Skin epidermis (tissue), 12 donors: ENCODE measurements around the gene ADAMTS17.

Source experiments
- H3K27ac ChIP-seq, 21 experiments: fragments of 200-600 bp; sonication (generic) in 11 of 21; one replicate each; pipeline ENCODE4 v1.5.0; 2020; ENCODE audit warnings: mild to moderate bottlenecking in 3 of 21, inconsistent platforms in 2 of 21, moderate library complexity in 2 of 21
- H3K4me3 ChIP-seq, 7 experiments: fragments of 200-600 bp; sonication (generic) in 2 of 7; one replicate each; pipeline ENCODE4 v1.5.0; 2020; ENCODE audit warnings: inconsistent platforms in 2 of 7, mild to moderate bottlenecking in 2 of 7, moderate library complexity in 1 of 7

Gene ADAMTS17

DNA sequence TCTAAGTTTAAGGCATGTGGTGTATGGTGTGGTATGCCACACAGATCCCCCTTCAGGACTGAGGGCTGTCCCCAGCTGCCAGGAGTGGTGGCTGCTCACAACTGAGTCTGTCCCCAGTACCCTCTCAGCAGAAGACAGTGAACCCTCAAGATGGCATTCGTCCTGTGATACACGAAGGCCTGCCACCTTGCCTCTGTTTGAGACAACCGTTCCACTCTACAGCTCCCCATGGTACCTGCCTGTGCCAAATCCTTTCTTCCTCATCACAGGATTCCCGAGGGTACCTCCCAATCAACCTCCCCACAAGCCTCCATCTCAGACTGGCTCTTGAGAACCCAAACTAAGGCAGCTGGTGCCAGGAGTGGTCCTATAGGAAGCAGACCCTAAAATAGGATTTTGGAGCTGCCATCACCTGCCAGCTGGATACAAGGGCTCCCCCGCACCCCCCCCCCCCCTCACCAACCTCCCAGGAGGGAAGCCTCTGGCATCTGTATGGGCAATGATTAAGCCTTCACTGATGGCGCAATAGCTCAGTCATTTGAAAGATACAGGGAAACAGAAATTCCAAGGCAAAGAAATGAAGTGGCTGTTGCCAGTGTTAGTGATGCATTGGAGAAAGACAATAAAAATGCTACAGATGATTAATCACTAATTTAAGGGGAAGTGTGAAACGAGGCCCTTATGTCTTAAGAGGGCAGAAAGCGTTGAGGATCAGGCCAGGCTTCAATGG, 378.5 kb downstream of the ADAMTS17 start:
- H3K4me3 ChIP-seq: no peak overlapping the region
- H3K27ac ChIP-seq: peak overlapping the region in 1 of 21 experiments; percentile 5

DNA sequence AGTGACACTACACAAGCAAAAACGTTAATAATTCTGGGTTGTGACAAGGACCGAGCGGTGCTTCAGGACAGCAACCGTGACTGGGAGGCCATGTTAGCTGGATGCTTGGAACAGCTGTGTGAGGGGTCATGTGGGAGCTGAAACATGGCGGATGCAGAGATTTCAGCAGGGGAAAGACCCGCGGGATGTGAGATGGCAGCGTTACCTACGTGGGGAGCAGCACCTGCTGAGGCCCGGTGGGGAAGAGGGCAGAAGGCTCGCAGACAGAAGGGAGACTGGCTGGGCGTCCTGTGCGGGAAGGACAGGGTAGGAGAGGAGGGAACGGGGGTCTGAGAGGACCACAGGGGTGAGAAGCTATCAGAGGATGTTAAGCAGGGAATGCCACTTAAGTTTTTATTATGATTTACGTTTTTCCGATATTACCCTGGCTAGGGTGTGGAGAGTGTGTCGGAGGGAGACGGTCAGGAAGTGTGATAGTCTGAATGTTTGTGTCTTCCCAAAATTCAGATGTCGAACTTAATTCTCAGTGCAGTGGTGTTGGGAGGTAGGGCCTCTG, 379.7 kb downstream of the ADAMTS17 start:
- H3K4me3 ChIP-seq: no peak overlapping the region
- no peak overlapping the region for H3K27ac ChIP-seq

DNA sequence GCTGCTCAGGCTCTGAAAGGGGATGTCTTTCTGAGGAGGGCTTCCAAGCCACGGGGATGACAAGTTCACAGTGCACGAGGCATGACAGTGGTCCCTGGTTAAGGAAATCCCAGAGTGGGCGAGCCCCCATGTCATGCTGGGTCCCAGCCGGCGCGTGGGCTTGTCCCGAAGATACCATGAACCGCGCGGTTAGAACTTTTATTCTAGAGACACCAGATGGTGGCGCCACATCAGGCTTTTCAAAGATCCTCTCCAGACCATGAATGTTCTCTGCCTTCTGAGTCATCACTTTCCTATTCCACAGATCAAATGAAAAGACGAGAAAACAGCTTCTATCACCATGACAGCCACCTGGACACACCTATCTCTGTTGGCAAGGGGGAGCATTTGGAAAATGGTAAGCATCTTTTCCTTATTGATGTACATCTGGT, 380.7 kb downstream of the ADAMTS17 start:
- no peak overlapping the region for H3K27ac ChIP-seq
- H3K4me3 ChIP-seq: no peak overlapping the region

DNA sequence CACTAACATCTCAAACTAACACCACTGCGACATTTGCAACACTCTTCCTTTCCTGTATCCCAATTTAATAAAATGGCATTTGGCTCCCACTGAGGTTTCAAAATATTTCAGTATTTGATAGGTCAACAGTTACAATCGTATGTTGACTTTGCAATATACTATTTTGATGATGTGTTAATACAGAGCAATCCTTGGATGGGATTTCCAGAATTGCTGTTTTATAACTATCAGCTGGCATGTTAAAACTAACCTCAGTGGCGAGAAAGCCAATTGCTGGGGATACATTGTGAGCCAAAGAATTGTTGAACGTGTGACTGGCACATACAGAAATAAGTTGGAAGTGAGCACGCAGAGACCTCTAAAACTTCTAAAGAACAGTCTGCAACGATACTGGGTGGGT, 382.4 kb downstream of the ADAMTS17 start:
- no peak overlapping the region for H3K27ac ChIP-seq
- no peak overlapping the region for H3K4me3 ChIP-seq

DNA sequence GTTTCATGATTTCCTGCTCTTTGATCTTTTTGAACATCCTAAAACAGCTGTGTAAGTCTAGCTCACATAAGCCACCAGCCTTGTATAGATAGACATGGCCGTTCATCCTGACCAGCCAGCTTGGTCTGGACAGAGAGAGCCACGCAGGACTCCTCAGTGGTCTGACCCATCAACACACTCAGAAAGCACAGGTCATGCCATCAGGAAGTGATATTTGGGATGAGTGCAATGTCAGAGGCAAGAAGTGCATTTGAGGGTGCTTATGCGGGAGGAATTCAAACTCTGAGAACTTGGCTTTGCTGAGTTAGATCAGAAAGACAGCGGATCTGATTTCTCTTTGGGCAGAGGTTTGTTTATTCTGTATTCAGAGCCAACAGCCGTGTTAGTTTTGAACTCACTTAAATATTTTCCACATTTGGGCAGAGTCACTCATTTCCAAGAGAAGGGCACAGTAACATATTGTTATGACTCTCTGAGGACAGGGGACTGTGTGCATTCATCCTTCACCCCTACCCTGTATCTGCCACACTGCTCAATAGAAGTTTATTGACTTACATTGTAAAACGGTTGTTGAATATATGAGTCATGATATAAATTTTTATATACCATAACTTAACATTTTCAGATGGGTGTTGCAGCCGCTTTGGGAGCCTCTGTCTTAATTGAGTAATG, 383.2 kb downstream of the ADAMTS17 start:
- H3K4me3 ChIP-seq: no peak overlapping the region
- H3K27ac ChIP-seq: no peak overlapping the region

DNA sequence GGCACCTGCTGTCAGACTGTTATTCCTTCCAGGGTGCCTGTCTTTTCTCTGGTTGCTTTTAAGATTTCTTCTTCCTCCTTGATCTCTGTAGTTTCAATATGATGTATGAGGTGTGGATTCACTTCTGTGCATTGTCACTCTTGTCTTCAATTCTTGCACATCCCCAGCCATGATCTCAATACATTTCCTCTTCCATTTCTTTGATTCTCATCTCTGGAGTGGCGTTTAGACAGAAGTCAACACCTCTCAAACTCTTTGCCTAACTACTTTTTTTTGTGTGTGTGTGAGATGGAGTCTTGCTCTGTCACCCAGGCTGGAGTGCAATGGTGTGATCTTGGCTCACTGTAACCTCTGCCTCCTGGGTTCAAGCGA, 384.1 kb downstream of the ADAMTS17 start:
- H3K27ac ChIP-seq: no peak overlapping the region
- H3K4me3 ChIP-seq: no peak overlapping the region

DNA sequence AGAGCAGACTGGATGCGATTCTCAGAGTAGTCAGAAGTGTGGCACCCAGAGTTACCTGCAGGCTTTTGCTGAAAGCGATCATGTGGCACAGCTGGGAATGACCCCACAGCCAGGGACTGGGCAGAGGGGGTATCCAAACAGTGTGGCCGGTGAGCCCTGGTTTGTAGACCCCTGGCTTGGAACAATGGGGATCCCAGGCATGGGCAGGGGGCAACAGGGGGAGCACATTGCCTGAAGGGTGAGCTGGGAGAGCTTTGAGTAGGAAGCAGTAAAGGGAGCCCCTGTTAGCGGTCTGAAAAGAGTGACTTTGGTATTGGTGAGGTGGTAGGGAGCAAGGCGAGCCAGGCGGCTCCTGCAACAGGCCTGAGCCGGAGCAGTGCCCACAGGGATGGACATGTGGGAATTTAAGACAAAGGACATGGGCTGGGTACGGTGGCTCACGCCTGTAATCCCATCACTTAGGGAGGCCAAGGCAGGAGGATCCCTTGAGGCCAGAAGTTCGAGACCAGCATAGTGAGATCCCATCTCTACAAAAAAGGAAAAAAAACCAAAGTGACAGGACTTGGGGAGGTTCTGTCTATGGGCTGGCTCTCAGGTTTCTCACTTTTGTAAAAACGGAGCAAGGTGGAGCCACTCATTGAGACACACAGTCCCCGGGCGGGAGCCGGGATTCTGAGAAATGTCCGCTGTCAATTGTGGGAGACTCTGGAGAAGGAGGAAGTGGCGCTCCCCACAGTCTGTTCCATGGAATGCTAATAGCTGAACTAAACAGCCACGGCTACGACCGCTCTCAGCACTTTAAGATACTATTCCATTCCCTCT, 384.7 kb downstream of the ADAMTS17 start:
- Histone ChIP-seq H3K27ac (no peak overlapping the region), H3K4me3 (no peak overlapping the region)

DNA sequence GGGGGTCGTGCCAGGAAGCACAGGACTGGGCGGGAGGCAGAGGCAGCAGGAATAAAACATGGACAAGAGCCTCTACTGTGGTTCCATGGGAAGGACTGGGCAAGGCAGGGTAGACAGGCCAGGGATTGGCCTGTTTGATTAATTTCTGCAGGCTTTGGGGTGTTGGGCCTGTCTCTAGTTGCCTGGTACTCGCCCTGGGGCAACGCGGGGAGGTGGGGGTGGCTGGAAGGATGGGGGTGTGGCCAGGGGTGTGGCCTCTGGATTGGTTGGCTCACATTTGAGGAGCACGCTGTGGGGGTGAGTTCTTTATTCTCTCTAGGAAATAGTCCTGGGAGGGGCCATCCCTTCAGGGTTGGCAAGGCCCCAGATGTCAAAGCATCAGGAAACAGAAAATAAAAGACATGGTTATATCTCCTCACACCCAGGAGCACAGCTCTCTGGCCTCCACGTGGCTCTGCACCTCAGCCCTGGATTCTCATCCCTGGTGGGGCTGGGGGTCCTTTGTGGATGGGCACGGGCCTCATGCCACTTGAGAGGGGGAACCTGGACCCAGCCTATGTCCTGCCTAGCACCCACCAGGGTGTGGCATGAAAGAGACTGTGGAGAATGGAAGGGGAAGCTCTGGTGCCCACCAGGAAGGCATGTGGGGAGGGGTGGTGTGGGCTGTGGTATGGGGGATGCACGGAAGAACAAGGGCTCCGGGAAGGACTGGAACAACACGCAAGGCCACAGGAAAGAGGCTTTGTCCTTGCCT, 385.6 kb downstream of the ADAMTS17 start:
- Histone ChIP-seq H3K27ac (no peak overlapping the region), H3K4me3 (no peak overlapping the region)

DNA sequence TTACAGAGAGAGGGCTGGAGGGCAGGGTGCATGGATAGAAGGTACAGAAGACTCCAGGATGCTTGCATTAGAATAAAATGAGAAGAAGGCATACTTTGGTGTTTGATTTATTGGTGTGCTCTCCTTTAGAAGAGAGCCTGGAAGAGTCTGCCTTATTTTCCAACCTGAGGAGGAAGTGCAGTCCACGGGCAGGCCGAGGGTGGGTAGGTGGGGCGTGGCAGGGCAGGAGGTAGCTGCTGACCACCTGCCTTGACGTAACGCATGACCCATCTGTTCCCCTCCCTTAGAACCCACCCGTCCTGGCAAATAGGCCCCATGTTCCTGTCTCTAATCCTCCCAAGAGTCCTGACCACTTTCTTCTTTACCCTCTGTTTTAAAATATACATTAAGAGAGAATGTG, 386.2 kb downstream of the ADAMTS17 start:
- Histone ChIP-seq H3K27ac (no peak overlapping the region), H3K4me3 (no peak overlapping the region)

DNA sequence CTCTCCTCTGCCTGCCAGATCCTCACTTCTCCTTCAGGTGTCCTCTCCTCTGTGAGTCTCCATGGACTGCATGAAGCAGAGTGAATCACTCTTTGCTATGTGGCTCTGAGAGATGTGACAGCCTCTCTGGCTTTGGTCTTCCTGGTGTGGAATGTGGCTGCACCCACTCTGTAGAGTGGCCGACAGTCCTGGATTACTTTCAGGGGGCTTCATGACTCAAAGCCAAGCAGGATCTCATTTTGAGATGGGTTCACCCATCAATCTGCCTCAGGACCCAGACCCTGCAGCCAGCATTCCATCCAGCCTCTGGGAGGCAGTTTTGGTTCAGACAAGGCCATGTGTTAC, 386.6 kb downstream of the ADAMTS17 start:
- H3K27ac ChIP-seq: no peak overlapping the region
- no peak overlapping the region for H3K4me3 ChIP-seq

DNA sequence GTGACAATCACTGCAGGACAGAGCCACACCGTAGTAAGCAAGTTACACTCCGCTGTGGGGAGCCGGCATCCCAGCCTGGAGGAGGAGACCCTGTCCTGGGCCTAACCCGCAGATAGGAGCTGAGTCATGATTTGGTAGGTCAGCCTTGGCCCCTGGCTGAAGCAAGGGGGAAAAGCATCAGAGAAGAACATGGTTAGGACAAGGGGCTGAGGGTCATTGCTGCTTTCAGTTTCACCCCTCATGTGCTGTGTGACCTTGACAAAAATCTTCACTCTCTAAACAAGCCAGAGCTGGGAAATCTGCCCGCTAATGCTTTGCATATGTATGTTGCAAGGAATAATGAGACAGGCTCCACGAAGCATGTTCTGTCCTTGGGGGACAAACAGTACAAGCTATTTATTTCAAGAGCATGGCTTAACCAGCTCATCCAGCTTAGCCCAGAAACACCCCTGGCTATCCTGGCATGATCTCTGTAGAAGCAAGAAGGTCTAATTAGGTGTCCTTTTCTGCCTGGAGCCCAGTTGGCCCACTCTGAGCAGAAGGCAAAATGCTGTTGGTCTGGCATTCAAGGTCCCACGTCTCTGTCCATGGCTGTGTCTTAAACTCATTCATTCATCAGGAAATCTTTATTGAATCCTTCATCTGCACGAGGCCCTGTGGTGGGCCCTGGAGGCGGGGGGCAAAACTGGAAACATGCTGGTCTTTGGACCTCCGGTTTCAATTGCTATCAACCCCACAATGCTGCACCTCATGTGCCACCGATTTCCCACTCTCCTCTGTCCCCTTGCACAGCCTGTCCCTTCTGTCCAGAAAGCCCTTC, 387.2 kb downstream of the ADAMTS17 start:
- no peak overlapping the region for H3K4me3 ChIP-seq
- peak overlapping the region in 4 of 21 experiments; percentile 40 to 72 (median 44) for H3K27ac ChIP-seq

DNA sequence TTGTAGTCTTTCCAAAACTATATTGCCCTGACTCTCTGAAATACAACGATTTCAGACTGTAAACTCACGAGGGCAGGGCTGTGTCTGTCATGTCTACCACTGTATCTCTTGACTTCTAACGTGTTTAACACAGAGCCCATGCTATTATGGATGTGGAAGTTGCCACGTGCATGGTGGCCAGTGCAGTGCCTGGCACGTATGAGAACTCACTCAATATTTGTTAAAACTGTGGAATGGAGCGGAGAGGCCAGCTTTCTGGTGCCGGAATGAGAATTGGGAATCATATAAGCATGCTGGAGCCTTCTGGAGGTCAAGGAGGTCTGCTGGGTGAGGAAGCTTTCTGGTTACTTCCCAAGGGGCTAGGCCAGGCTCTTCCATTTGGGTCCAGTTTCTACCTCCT, 387.9 kb downstream of the ADAMTS17 start:
- Histone ChIP-seq H3K4me3 (no peak overlapping the region), H3K27ac (peak overlapping the region in 4 of 21 experiments; percentile 20 to 72 (median 42))

DNA sequence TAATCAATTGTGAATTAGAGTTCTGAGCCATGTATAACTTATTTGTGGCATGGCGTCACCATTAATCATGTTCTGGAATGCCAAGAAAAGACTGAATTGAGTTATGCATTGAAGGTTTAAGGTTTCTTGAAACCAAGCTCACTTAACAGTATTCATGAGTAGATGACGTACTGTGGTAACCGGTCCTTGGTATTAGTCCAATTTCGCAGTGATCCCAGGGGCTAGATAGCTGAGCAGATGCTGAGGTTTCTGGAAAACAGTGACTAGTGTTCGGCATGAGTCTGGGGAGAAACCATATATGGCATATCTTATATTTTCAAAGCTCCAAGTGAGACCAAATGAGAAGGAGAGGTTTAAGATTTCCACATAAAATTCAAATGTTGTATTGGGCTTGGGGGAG, 390.3 kb downstream of the ADAMTS17 start:
- Histone ChIP-seq H3K4me3 (no peak overlapping the region), H3K27ac (no peak overlapping the region)

DNA sequence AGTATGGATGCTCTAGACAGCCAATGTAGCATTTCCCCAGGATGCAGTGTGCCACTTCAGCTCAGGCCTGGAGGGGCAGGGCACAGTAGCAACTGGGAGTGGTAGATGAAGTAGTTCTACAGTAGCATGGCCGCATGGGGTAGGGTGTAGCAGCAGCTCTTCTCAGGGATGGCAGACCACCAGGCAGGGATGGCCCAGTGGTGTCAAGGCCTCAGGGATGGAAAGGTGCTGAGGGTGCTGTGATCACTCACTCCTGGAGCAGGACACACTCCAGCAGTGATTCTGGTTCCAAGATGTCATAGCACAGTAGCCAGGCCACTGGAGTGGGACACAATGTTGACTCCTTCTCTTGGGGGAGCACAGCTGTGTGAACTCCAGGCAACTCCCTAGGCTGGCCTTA, 397.6 kb downstream of the ADAMTS17 start:
- Histone ChIP-seq H3K27ac (no peak overlapping the region), H3K4me3 (no peak overlapping the region)

DNA sequence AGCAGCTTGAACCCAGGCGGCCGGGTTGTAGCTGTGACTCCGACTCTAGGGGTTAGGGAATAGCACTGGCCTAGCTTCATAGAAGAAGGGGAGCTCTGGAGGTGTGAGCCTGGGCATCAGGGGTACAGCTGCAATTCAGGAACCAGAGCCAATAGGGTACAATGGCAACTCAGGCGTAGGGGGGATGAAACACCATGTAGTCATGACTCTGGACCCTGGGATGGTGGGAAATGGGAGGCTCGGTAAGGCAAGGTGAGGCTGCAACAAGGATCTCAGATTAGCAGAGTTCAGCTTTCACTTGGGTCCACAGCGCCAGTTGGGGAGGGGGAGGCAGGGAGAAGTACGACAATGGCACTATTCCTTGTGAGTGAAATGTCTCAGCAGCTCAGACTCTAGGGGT, 398.3 kb downstream of the ADAMTS17 start:
- Histone ChIP-seq H3K27ac (no peak overlapping the region), H3K4me3 (no peak overlapping the region)

DNA sequence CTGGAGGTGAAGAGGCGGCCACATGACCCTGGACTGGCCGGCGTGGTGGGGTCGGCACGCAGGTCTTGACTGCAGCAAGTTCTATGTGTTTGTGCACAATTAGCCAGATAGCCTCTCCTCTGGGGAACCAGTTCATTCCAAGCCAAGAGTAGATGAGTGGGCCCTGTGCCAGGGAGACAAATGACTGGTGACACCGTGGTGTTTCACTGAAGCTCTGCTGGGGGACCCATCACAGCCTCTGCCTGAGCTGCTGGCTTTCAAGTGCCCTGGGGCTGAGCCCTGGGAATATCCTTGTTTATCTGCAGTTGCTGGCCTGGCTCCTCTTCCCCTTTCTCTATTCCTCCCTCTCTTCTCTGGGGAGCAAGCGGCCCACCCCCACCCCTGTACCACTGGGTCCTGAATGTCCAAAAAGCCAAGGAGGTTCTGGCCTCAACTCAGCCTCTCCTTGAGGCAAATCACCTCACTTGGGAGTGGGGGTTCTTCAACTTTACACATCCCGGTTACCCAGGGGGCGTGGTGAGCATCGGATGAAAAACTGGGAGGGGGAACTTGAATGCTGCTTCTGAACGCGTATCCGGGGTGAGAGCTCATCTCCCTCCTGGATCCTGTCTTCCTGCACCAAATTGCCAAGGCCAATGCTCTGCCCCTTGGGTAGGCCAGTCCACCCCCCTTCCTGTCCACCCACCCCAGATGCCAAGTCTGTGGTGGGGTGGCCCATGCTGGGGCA, 408.9 kb downstream of the ADAMTS17 start:
- no peak overlapping the region for H3K4me3 ChIP-seq
- H3K27ac ChIP-seq: no peak overlapping the region

DNA sequence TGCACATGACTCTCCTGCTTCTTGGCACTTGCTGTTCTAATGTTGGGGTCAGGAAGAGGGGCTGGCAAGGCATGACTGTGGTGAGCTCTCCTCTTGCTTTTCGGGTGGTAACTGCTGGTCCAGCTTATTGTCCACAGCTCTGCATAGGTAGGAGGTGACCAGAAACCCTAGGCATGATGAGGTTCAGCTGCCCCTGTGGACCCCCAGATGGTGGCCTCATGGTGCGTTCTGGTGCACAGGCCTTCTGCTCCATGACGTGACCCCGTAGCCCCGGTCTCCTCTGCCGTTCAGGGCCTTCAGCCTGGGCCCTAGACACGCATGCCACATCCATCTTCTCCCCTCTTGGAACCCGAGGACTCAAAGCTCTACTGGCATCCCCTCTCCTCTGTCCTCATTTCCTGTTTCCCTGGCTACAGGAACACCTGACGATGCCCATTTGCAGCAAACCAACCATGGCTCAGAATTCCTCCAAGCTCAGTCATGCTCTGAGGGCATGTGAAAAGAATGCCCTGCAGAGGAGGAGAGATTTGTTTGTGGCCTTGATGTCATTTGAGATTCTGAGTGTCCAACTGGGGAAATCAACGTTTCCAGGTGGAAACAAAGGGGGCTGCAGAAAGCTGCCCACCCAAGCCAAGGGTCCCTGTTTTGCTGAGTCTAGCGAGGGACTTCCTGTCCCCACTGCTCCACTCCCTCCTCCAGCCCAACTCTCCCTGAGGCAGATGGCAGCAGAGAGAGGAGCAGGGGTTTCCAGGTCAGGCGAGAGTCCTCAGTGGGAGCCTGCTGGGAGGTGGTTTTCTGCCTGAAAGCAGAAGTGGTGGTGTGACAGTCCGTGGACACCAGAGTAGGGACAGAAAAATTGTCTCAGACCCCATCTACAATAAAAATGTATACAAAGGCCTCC, 409.8 kb downstream of the ADAMTS17 start:
- Histone ChIP-seq H3K4me3 (no peak overlapping the region), H3K27ac (no peak overlapping the region)
